ENCODE results near the gene S100A14. TPM values are rescaled to one million over a fixed set of nuclear protein-coding genes. Genes with fewer than 3 reads are reported as not detected.
"Not testable (repeated sequence)": the region's sequence is repeated elsewhere in the genome, so short reads cannot be mapped to it uniquely, and the experiment has no call there.

Gene S100A14
- total RNA-seq, 3 donors from 2014 or later: 122 to 361 (median 325) TPM

DNA sequence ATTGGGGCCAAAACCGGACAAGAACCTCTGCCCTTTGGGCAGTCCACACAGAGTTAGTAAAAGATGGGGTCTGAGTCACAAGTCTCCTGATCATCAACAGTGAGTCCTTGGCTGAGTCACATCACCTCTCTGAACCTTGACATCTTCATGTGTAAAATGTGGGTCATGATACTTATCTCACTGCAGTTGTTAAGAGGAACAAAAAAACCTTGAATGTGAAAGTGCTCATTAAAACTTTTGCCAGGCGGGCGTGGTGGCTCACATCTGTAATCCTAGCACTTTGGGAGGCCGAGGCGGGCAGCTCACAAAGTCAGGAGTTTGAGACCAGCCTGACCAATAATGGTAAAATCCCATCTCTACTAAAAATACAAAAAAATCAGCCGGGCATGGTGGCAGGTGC, 18.9 kb downstream of the S100A14 start:
- no peaks in the 10 kb centered on the region for H3K4me1 ChIP-seq (ENCODE audit: low read depth)
- ATAC-seq (peak; percentile 90), DNase-seq (no peak)
- intact Hi-C loops (cut with DNase I, micrococcal nuclease): no loop called here
- no peak overlapping the region for H3K4me3 ChIP-seq
- no peaks in the 10 kb centered on the region for H3K36me3 ChIP-seq (ENCODE audit: low read depth)
- no peaks in the 10 kb centered on the region for H3K9me3 ChIP-seq
- TF ChIP-seq, protein P1, sequence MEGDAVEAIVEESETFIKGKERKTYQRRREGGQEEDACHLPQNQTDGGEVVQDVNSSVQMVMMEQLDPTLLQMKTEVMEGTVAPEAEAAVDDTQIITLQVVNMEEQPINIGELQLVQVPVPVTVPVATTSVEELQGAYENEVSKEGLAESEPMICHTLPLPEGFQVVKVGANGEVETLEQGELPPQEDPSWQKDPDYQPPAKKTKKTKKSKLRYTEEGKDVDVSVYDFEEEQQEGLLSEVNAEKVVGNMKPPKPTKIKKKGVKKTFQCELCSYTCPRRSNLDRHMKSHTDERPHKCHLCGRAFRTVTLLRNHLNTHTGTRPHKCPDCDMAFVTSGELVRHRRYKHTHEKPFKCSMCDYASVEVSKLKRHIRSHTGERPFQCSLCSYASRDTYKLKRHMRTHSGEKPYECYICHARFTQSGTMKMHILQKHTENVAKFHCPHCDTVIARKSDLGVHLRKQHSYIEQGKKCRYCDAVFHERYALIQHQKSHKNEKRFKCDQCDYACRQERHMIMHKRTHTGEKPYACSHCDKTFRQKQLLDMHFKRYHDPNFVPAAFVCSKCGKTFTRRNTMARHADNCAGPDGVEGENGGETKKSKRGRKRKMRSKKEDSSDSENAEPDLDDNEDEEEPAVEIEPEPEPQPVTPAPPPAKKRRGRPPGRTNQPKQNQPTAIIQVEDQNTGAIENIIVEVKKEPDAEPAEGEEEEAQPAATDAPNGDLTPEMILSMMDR (IDR thresholded peaks at IDR 0.05): no peak

DNA sequence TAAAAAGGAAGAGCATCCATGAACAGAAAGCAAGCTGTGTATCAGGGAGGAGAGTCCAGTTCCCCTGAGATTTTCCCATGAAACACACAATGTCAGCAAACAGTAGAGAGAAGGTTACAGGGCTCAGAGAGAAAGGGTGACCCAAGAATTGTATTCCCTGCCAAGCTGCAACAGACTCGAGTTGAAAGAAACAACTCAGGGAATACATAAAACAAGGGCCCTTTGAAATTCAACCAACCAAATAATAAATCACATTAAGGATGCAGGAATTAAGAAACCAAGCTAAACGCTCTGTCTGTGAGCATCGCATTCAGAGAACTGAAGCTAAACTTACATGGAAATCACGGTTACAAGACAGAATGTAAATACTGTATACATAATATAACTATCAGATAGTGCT, 23.4 kb downstream of the S100A14 start:
- no peak for DNase-seq
- Histone ChIP-seq H3K4me3 (no peak overlapping the region), H3K36me3 (ENCODE audit: low read depth) (no peaks in the 10 kb centered on the region), H3K4me1 (ENCODE audit: low read depth) (no peaks in the 10 kb centered on the region), H3K9me3 (no peaks in the 10 kb centered on the region)
- ATAC-seq: no peak
- intact Hi-C loops (cut with DNase I, micrococcal nuclease): no loop called here
- TF ChIP-seq, protein P1 (IDR thresholded peaks at IDR 0.05): no peak

DNA sequence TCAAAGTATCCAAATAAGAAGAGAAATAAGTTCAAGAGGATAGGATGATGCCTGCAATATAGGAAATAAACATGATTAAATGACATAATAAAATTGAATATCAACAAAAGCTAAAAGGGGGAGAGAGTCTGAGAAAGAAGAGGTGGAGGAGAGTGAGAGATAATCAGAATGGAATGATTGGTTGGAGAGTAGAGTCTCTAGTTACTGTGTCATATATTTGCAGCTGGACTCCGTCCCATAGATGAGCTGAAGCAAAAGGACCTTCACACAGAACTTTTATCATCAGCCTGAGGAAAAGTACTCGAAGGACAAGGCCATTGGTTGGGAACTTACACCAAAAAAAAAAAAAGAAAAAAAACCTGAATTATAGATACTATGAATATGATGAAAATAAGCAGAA, 27.6 kb downstream of the S100A14 start:
- intact Hi-C loops (cut with DNase I, micrococcal nuclease): no loop called here
- H3K4me3 ChIP-seq: no peak overlapping the region
- no peaks in the 10 kb centered on the region for H3K9me3 ChIP-seq
- DNase-seq (no peak), ATAC-seq (no peak)
- TF ChIP-seq, protein P1 (IDR thresholded peaks at IDR 0.05): no peak
- H3K36me3 ChIP-seq (ENCODE audit: low read depth): no peaks in the 10 kb centered on the region
- H3K4me1 ChIP-seq (ENCODE audit: low read depth): no peaks in the 10 kb centered on the region

DNA sequence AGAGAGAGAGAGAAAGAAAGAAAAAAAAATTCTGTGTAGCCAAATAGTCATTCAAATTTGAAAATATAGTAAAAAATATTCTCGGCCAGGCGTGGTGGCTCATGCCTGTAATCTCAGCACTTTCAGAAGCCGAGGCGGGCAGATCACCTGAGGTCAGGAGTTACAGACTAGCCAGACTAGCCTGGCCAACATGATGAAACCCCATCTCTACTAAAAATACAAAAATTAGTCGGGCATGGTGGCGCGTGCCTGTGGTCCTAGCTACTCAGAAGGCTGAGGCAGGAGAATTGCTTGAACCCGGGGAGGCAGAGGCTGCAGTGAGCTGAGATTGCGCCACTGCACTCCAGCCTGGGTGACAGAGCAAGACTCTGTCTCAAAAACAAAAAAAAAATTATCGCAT, 28.1 kb downstream of the S100A14 start:
- intact Hi-C loops (cut with DNase I, micrococcal nuclease); H3K9me3 ChIP-seq; H3K36me3 ChIP-seq (ENCODE audit: low read depth); H3K4me1 ChIP-seq (ENCODE audit: low read depth); H3K4me3 ChIP-seq; ATAC-seq; DNase-seq: not testable (repeated sequence)

DNA sequence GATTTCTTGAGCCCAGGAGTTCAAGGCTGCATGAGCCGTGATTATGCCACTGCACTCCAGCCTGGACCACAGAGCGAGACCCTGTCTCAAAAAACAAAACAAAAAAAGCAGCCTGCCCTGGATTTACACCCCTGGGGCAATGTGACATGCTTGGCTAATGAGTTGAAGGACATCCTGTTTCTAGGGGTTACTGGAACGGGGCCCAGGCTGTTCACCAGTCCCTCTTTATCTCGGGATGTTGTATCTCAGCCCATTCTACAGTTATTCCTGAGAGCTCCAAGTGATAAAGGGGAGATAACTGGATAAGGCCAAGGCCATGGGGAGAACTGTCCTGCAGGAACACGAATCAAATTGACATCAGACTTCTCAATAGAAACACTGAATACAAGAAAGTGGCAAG, 28.8 kb downstream of the S100A14 start:
- ATAC-seq (no peak), DNase-seq (no peak)
- Histone ChIP-seq H3K4me1 (ENCODE audit: low read depth) (no peaks in the 10 kb centered on the region), H3K36me3 (ENCODE audit: low read depth) (no peaks in the 10 kb centered on the region), H3K4me3 (no peak overlapping the region), H3K9me3 (no peaks in the 10 kb centered on the region)
- TF ChIP-seq, protein P1 (IDR thresholded peaks at IDR 0.05): no peak
- intact Hi-C loops (cut with DNase I, micrococcal nuclease): no loop called here

DNA sequence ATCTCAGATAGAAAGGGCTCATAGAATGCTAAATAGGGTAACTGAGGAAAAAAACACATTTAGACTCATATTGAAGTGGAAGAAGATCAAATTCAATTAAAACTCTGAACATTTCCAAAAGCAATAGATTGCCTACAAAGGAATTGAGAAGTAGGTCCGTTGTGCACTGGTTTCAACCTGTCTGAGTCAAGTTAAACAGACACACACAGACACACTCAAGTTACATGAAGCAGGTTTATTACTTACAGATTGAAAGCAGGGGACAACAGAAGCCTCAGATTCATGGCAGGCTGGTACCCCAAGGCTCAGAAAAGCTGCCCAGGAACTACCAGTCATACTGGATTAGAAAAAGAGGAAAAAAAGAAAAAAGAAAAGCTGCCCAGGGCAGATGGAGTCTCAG, 29.8 kb downstream of the S100A14 start:
- intact Hi-C loops (cut with DNase I, micrococcal nuclease): no loop called here
- no peaks in the 10 kb centered on the region for H3K9me3 ChIP-seq
- H3K4me1 ChIP-seq (ENCODE audit: low read depth): no peaks in the 10 kb centered on the region
- no peak for ATAC-seq
- TF ChIP-seq, protein P1 (IDR thresholded peaks at IDR 0.05): no peak
- DNase-seq: no peak
- H3K4me3 ChIP-seq: no peak overlapping the region
- no peaks in the 10 kb centered on the region for H3K36me3 ChIP-seq (ENCODE audit: low read depth)
